ENCODE data around the gene RCHY1. TPM values are rescaled to one million over a fixed set of nuclear protein-coding genes. Genes with fewer than 3 reads are reported as not detected.
"Not testable (repeated sequence)": the region's sequence is repeated elsewhere in the genome, so short reads cannot be mapped to it uniquely, and the experiment has no call there.

RCHY1 gene
- total RNA-seq, 1 donor from 2014 or later = 33.4 TPM

DNA sequence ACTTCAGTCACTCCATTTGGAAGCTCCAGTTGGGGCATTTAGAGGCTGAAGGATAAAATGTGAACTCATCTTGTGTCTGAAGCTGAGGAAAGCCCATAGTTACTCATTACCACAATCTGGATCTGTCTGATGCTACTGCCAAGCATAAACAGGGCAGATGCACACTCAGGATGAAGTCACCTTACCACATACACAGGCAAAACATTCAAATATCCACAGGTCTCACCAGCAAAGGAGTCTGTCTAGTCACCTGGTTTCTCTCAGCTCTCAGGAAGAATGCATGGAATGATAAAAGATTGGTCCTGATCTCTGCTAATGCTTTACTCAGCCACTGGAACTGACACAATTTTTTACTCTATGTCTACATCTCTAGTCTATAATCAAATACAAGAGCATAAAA lies 28.6 kb upstream of the RCHY1 start:
- Mint-ChIP-seq H3K27ac (no peak overlapping the region), H3K9me3 (no peaks in the 10 kb centered on the region), H3K4me1 (peaks cover 5% of the 10 kb centered on the region), H3K36me3 (peaks cover 8% of the 10 kb centered on the region), H3K4me3 (no peak overlapping the region), H3K27me3 (ENCODE audit: insufficient read depth, low read depth) (no peaks in the 10 kb centered on the region)
- H3K79me2 ChIP-seq (ENCODE audit: low read depth) = no peaks in the 10 kb centered on the region
- no peaks in the 10 kb centered on the region for H3F3A ChIP-seq (ENCODE audit: low read depth)
- no peak overlapping the region for H3K4me2 ChIP-seq
- no peaks in the 10 kb centered on the region for H3K4me1 ChIP-seq
- no peak overlapping the region for H3K4me3 ChIP-seq
- no peak overlapping the region for H3K9ac ChIP-seq
- TF ChIP-seq EZH2 (IDR thresholded peaks at IDR 0.05) = no peak
- TF ChIP-seq, protein P1, sequence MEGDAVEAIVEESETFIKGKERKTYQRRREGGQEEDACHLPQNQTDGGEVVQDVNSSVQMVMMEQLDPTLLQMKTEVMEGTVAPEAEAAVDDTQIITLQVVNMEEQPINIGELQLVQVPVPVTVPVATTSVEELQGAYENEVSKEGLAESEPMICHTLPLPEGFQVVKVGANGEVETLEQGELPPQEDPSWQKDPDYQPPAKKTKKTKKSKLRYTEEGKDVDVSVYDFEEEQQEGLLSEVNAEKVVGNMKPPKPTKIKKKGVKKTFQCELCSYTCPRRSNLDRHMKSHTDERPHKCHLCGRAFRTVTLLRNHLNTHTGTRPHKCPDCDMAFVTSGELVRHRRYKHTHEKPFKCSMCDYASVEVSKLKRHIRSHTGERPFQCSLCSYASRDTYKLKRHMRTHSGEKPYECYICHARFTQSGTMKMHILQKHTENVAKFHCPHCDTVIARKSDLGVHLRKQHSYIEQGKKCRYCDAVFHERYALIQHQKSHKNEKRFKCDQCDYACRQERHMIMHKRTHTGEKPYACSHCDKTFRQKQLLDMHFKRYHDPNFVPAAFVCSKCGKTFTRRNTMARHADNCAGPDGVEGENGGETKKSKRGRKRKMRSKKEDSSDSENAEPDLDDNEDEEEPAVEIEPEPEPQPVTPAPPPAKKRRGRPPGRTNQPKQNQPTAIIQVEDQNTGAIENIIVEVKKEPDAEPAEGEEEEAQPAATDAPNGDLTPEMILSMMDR (IDR thresholded peaks at IDR 0.05) = no peak
- TF ChIP-seq EZH2phosphoT487 (IDR thresholded peaks at IDR 0.05) = no peak
- H3K9me3 ChIP-seq (ENCODE audit: low read depth) = no peaks in the 10 kb centered on the region
- no peak overlapping the region for H2AFZ ChIP-seq (replicated peaks)
- no peak for DNase-seq (ENCODE audit: low spot score)
- H3K27me3 ChIP-seq = no peaks in the 10 kb centered on the region
- H3K27ac ChIP-seq = no peak overlapping the region
- no peaks in the 10 kb centered on the region for H4K20me1 ChIP-seq (ENCODE audit: low read depth)
- H3K36me3 ChIP-seq = no peaks in the 10 kb centered on the region

DNA sequence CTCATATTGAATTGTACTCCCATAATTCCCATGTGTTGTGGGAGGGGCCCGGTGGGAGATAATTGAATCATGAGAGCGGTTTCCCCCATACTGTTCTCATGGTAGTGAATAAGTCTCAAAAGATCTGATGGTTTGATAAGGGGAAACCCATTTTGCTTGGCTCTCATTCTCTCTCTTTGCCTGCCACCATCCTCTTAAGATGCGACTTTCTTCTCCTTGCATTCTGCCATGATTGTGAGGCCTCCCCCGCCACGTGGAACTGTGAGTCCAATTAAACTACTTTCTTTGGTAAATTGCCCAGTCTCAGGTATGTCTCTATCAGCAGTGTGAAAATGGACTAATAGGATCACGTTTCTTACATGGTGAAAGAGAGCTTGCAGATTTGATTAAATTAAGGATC lies 23.1 kb upstream of the RCHY1 start:
- H3K36me3 ChIP-seq; H3K79me2 ChIP-seq (ENCODE audit: low read depth); H3K27ac Mint-ChIP-seq; H3K4me3 ChIP-seq; H3K27me3 ChIP-seq; H3K4me1 ChIP-seq; DNase-seq (ENCODE audit: low spot score); H3K27ac ChIP-seq; H3F3A ChIP-seq (ENCODE audit: low read depth); H3K4me1 Mint-ChIP-seq; H3K9me3 ChIP-seq (ENCODE audit: low read depth); H3K27me3 Mint-ChIP-seq (ENCODE audit: insufficient read depth, low read depth); H3K4me2 ChIP-seq; H4K20me1 ChIP-seq (ENCODE audit: low read depth); H2AFZ ChIP-seq (replicated peaks); H3K9ac ChIP-seq; H3K4me3 Mint-ChIP-seq: not testable (repeated sequence)
- peaks cover 23% of the 10 kb centered on the region for H3K36me3 Mint-ChIP-seq
- peaks cover 14% of the 10 kb centered on the region for H3K9me3 Mint-ChIP-seq

DNA sequence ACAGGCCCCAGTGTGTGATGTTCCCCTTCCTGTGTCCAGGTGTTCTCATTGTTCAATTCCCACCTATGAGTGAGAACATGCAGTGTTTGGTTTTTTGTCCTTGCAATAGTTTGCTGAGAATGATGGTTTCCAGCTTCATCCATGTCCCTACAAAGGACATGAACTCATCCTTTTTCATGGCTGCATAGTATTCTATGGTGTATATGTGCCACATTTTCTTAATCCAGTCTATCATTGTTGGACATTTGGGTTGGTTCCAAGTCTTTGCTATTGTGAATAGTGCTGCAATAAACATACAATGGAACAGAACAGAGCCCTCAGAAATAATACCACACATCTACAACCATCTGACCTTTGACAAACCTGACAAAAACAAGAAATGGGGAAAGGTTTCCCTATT lies 19.7 kb upstream of the RCHY1 start:
- H3K4me3 ChIP-seq; H4K20me1 ChIP-seq (ENCODE audit: low read depth); H3K79me2 ChIP-seq (ENCODE audit: low read depth); H2AFZ ChIP-seq (replicated peaks); H3K27ac Mint-ChIP-seq; H3K4me3 Mint-ChIP-seq; H3K27me3 Mint-ChIP-seq (ENCODE audit: insufficient read depth, low read depth); H3K27ac ChIP-seq; H3K4me2 ChIP-seq; DNase-seq (ENCODE audit: low spot score); H3K9me3 ChIP-seq (ENCODE audit: low read depth); H3F3A ChIP-seq (ENCODE audit: low read depth); H3K4me1 Mint-ChIP-seq; H3K27me3 ChIP-seq; H3K9ac ChIP-seq; H3K4me1 ChIP-seq; H3K36me3 ChIP-seq: not testable (repeated sequence)
- Mint-ChIP-seq H3K36me3 (peaks cover 44% of the 10 kb centered on the region), H3K9me3 (peaks cover 25% of the 10 kb centered on the region)

DNA sequence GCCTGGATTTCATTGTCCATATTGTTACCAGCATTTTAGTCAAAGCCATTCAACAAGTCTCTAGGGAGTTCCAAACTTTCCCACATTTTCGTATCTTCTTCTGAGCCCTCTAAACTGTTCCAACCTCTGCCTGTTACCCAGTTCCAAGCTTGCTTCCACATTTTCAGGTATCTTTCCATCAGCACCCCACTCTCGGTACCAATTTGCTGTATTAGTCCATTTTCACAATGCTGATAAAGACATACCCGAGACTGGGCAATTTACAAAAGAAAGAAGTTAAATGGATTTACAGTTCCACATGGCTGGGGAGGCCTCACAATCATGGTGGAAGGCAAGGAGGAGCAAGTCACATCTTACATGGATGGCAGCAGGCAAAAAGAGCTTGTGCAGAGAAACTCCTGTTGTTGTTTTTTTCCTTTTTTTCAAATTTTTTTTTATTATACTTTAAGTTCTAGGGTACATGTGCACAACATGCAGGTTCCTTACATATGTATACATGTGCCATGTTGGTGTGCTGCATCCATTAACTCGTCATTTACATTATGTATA lies 19.2 kb upstream of the RCHY1 start:
- not testable (repeated sequence) for H3K27me3 Mint-ChIP-seq (ENCODE audit: insufficient read depth, low read depth); H3K36me3 ChIP-seq; H3K27ac Mint-ChIP-seq; H3K9ac ChIP-seq; H3K4me1 ChIP-seq; H3F3A ChIP-seq (ENCODE audit: low read depth); H3K79me2 ChIP-seq (ENCODE audit: low read depth); H2AFZ ChIP-seq (replicated peaks); H3K4me3 ChIP-seq; H3K9me3 ChIP-seq (ENCODE audit: low read depth); H3K27me3 ChIP-seq; H3K4me2 ChIP-seq; H4K20me1 ChIP-seq (ENCODE audit: low read depth); H3K4me1 Mint-ChIP-seq; DNase-seq (ENCODE audit: low spot score); H3K4me3 Mint-ChIP-seq; H3K27ac ChIP-seq
- Mint-ChIP-seq H3K36me3 (peaks cover 42% of the 10 kb centered on the region), H3K9me3 (peaks cover 25% of the 10 kb centered on the region)

DNA sequence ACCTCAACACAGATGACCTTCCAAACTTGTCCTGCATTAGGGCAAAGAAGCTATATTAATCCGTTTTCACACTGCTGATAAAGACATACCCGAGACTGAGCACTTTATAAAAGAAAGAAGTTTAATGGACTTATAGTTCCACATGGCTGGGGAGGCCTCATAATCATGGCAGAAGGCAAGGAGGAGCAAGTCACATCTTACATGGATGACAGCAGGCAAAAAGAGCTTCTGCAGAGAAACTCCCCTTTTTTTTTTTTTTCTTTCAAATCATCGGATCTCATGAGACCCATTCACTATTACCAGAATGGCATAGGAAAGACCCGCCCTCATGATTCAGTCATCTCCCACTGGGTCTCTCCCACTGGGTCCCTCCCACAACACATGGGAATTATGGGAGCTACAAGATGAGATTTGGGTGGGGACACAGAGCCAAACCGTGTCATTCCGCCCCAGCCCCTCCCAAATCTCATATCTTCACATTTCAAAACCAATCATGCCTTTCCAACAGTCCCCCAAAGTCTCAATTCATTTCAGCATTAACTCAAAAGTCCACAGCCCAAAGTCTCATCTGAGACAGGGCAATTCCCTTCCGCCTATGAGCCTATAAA lies 17.4 kb upstream of the RCHY1 start:
- not testable (repeated sequence) for H3K27ac Mint-ChIP-seq; H2AFZ ChIP-seq (replicated peaks); H3K4me3 Mint-ChIP-seq; H3K9ac ChIP-seq; H3K27me3 ChIP-seq; DNase-seq (ENCODE audit: low spot score); H4K20me1 ChIP-seq (ENCODE audit: low read depth); H3K4me1 Mint-ChIP-seq; H3K4me1 ChIP-seq; H3K4me3 ChIP-seq; H3K4me2 ChIP-seq; H3F3A ChIP-seq (ENCODE audit: low read depth); H3K27ac ChIP-seq; H3K27me3 Mint-ChIP-seq (ENCODE audit: insufficient read depth, low read depth); H3K79me2 ChIP-seq (ENCODE audit: low read depth); H3K9me3 ChIP-seq (ENCODE audit: low read depth)
- peaks cover 21% of the 10 kb centered on the region for H3K9me3 Mint-ChIP-seq
- peaks cover 42% of the 10 kb centered on the region for H3K36me3 Mint-ChIP-seq
- H3K36me3 ChIP-seq = peaks cover 18% of the 10 kb centered on the region

Measured in neural progenitor cell (in vitro differentiated cells).